ENCODE measurements around the gene NEURL3. TPM values are rescaled to one million over a fixed set of nuclear protein-coding genes. Genes with fewer than 3 reads are reported as not detected.

NEURL3 gene
- total and polyA plus RNA-seq, 2 of the 4 experiments (the other 2 are of a cell fraction): not detected

- no peak overlapping the region for H2AK9ac ChIP-seq (replicated peaks; ENCODE audit: low read depth, low read length, poor library complexity)
- no TSS peak for BruUV-seq (replicated peaks)
These were observed 20.0 kb upstream of the NEURL3 start for GRCh38 chr2:96525211-96525507.

More at GRCh38 chr2:96525211-96525507, 20.0 kb upstream of the NEURL3 start:
- Histone ChIP-seq H3K4me2 (ENCODE audit: low read depth, low read length) (no peak overlapping the region), H3K9me1 (ENCODE audit: insufficient read depth, low read length) (no peaks in the 10 kb centered on the region; the same call in 1 of the 2 replicates), H4K20me1 (ENCODE audit: insufficient read depth, low read length) (no peaks in the 10 kb centered on the region), H2AK5ac (ENCODE audit: low read depth, low read length) (no peak overlapping the region), H4K91ac (ENCODE audit: insufficient read depth, low read depth, low read length) (no peak overlapping the region), H3K4me1 (ENCODE audit: control insufficient read depth, insufficient read depth, low read length) (peaks cover 11% of the 10 kb centered on the region), H3K14ac (replicated peaks; ENCODE audit: low read depth, low read length) (no peak overlapping the region), H4K8ac (ENCODE audit: low read depth in 2 of 2, low read length in 2 of 2) (no peak overlapping the region), H2BK15ac (ENCODE audit: low read depth, low read length) (no peak overlapping the region), H2BK120ac (ENCODE audit: low read depth, low read length) (no peak overlapping the region), H3K18ac (ENCODE audit: low read depth, low read length) (no peak overlapping the region), H3K56ac (ENCODE audit: extremely low read depth, insufficient read depth, low read length) (no peak overlapping the region), H4K5ac (ENCODE audit: low read depth, low read length) (no peak overlapping the region), H2AFZ (replicated peaks; ENCODE audit: low read length, poor library complexity) (no peak overlapping the region), H3K79me1 (ENCODE audit: low read depth in 1 of 2, low read length in 2 of 2) (no peaks in the 10 kb centered on the region), H3K9ac (ENCODE audit: low read depth, low read length) (no peak overlapping the region), H2BK5ac (ENCODE audit: low read depth, low read length, poor library complexity, severe bottlenecking) (no peak overlapping the region), H3K27me3 (ENCODE audit: control insufficient read depth, insufficient read depth, low read length) (peaks cover 31% of the 10 kb centered on the region), H3K4me3 (ENCODE audit: insufficient read depth, low read depth, low read length) (no peak overlapping the region), H3K4ac (ENCODE audit: low read depth, low read length) (no peak overlapping the region), H3K23ac (ENCODE audit: low read depth, low read length) (no peak overlapping the region), H2BK20ac (ENCODE audit: low read depth, low read length) (no peak overlapping the region), H3K27ac (ENCODE audit: insufficient read depth, low read length) (no peak overlapping the region), H3K36me3 (ENCODE audit: control insufficient read depth, insufficient read depth, low read length) (no peaks in the 10 kb centered on the region), H3K9me3 (ENCODE audit: control insufficient read depth, insufficient read depth, low read length) (no peaks in the 10 kb centered on the region)
- in situ Hi-C loops (cut with MboI; ENCODE audit: low sequenced_read_pairs): no loop called here
- intact Hi-C loops (cut with micrococcal nuclease): no loop called here
- ATAC-seq (ENCODE audit: low read depth): no peak
- dilution Hi-C loops (cut with HindIII; ENCODE audit: low sequenced_read_pairs, unreplicated experiment): no loop called here
- WGBS, 2 experiments (ENCODE audit: extremely low coverage in 2 of 2, insufficient read length in 1 of 2): 92% methylated on average over 4 of the region's 4 CpGs; no CpG with 5 or more reads in 1 of the 2 experiments
- POLR2A ChIA-PET (ENCODE audit: unreplicated experiment): no interaction called here
- no peak for DNase-seq
- CTCF ChIA-PET: no interaction called here
- no peak for TF ChIP-seq BHLHE40 (IDR thresholded peaks at IDR 0.05; ENCODE audit: low read depth, low read length)
- TF ChIP-seq POLR2A (IDR thresholded peaks at IDR 0.05; ENCODE audit: low read depth, low read length): no peak
- no peak for TF ChIP-seq RCOR1 (IDR thresholded peaks at IDR 0.05; ENCODE audit: insufficient replicate concordance, low read length)
- no peak for TF ChIP-seq MAZ (IDR thresholded peaks at IDR 0.05; ENCODE audit: borderline replicate concordance, low read depth, low read length)
- TF ChIP-seq, protein P1, sequence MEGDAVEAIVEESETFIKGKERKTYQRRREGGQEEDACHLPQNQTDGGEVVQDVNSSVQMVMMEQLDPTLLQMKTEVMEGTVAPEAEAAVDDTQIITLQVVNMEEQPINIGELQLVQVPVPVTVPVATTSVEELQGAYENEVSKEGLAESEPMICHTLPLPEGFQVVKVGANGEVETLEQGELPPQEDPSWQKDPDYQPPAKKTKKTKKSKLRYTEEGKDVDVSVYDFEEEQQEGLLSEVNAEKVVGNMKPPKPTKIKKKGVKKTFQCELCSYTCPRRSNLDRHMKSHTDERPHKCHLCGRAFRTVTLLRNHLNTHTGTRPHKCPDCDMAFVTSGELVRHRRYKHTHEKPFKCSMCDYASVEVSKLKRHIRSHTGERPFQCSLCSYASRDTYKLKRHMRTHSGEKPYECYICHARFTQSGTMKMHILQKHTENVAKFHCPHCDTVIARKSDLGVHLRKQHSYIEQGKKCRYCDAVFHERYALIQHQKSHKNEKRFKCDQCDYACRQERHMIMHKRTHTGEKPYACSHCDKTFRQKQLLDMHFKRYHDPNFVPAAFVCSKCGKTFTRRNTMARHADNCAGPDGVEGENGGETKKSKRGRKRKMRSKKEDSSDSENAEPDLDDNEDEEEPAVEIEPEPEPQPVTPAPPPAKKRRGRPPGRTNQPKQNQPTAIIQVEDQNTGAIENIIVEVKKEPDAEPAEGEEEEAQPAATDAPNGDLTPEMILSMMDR (conservative IDR thresholded peaks at IDR 0.05; ENCODE audit: low read depth, low read length): no peak
- TF ChIP-seq USF2 (IDR thresholded peaks at IDR 0.05; ENCODE audit: low read depth, low read length): no peak
- TF ChIP-seq CEBPB (IDR thresholded peaks at IDR 0.05; ENCODE audit: low read depth, low read length): no peak
- TF ChIP-seq SMC3 (IDR thresholded peaks at IDR 0.05; ENCODE audit: low read depth, low read length): no peak
- TF ChIP-seq RAD21 (IDR thresholded peaks at IDR 0.05; ENCODE audit: low read length): no peak
- TF ChIP-seq FOS (IDR thresholded peaks at IDR 0.05; ENCODE audit: low read depth, low read length): no peak
- TF ChIP-seq NFE2L2 (IDR thresholded peaks at IDR 0.05; ENCODE audit: low read depth, low read length): no peak
